ENCODE results near the gene ADCY1.
"Not testable (repeated sequence)": the region's sequence is repeated elsewhere in the genome, so short reads cannot be mapped to it uniquely, and the experiment has no call there.

Gene ADCY1

GRCh38 chr7:45573661-45574415 is at the start of gene ADCY1:
Gene ADCY1, plus strand, starts transcription at chr7:45574368. Its CDS starts 176 bp downstream, at chr7:45574544.
- in situ Hi-C loops (cut with HindIII; ENCODE audit: low pct_unique_long_range_greater_than_20kb, low sequenced_read_pairs) = no loop called here
- TF ChIP-seq JUND (IDR thresholded peaks at IDR 0.05; ENCODE audit: low read depth) = no peak
- peak; percentile 28 to 83 for DNase-seq (ENCODE audit: low read depth in 1 of 2, low spot score in 1 of 2)

- no peak for TF ChIP-seq JUND (IDR thresholded peaks at IDR 0.05; ENCODE audit: low read depth)
Observed at GRCh38 chr7:45524445-45524844, 49.7 kb upstream of the ADCY1 start.

GRCh38 chr7:45525057-45525456 is 49.1 kb upstream of the ADCY1 start:
- no peak for DNase-seq (ENCODE audit: low read depth in 1 of 2, low spot score in 1 of 2)
- in situ Hi-C loops (cut with HindIII; ENCODE audit: low pct_unique_long_range_greater_than_20kb, low sequenced_read_pairs) = no loop called here
- no peak for TF ChIP-seq JUND (IDR thresholded peaks at IDR 0.05; ENCODE audit: low read depth)

More at GRCh38 chr7:45524445-45524844, 49.7 kb upstream of the ADCY1 start:
- DNase-seq (ENCODE audit: low read depth in 1 of 2, low spot score in 1 of 2) = no peak
- in situ Hi-C loops (cut with HindIII; ENCODE audit: low pct_unique_long_range_greater_than_20kb, low sequenced_read_pairs) = no loop called here

GRCh38 chr7:45543473-45543872 is 30.7 kb upstream of the ADCY1 start:
- DNase-seq (ENCODE audit: low read depth in 1 of 2, low spot score in 1 of 2) = peak in 1 of 2 experiments; percentile 42
- in situ Hi-C loops (cut with HindIII; ENCODE audit: low pct_unique_long_range_greater_than_20kb, low sequenced_read_pairs) = no loop called here
- TF ChIP-seq JUND (IDR thresholded peaks at IDR 0.05; ENCODE audit: low read depth) = no peak

GRCh38 chr7:45545105-45545710 is 29.0 kb upstream of the ADCY1 start:
- in situ Hi-C loops (cut with HindIII; ENCODE audit: low pct_unique_long_range_greater_than_20kb, low sequenced_read_pairs) = not testable (repeated sequence)

GRCh38 chr7:45548917-45549316 is 25.3 kb upstream of the ADCY1 start:
- in situ Hi-C loops (cut with HindIII; ENCODE audit: low pct_unique_long_range_greater_than_20kb, low sequenced_read_pairs); DNase-seq (ENCODE audit: low read depth in 1 of 2, low spot score in 1 of 2): not testable (repeated sequence)

More at GRCh38 chr7:45545105-45545710, 29.0 kb upstream of the ADCY1 start:
- not testable (repeated sequence) for DNase-seq (ENCODE audit: low read depth in 1 of 2, low spot score in 1 of 2)

GRCh38 chr7:45563401-45563800 is 10.8 kb upstream of the ADCY1 start:
- no peak for DNase-seq (ENCODE audit: low read depth in 1 of 2, low spot score in 1 of 2)
- in situ Hi-C loops (cut with HindIII; ENCODE audit: low pct_unique_long_range_greater_than_20kb, low sequenced_read_pairs) = no loop called here
- TF ChIP-seq JUND (IDR thresholded peaks at IDR 0.05; ENCODE audit: low read depth) = no peak

GRCh38 chr7:45563941-45564461 is 10.2 kb upstream of the ADCY1 start:
- no peak for DNase-seq (ENCODE audit: low read depth in 1 of 2, low spot score in 1 of 2)
- in situ Hi-C loops (cut with HindIII; ENCODE audit: low pct_unique_long_range_greater_than_20kb, low sequenced_read_pairs) = no loop called here
- no peak for TF ChIP-seq JUND (IDR thresholded peaks at IDR 0.05; ENCODE audit: low read depth)

- in situ Hi-C loops (cut with HindIII; ENCODE audit: low pct_unique_long_range_greater_than_20kb, low sequenced_read_pairs) = no loop called here
- no peak for TF ChIP-seq JUND (IDR thresholded peaks at IDR 0.05; ENCODE audit: low read depth)
- no peak for DNase-seq (ENCODE audit: low read depth in 1 of 2, low spot score in 1 of 2)
Observed at GRCh38 chr7:45564485-45564884, 9.7 kb upstream of the ADCY1 start.

GRCh38 chr7:45564886-45565455 is 9.2 kb upstream of the ADCY1 start:
- in situ Hi-C loops (cut with HindIII; ENCODE audit: low pct_unique_long_range_greater_than_20kb, low sequenced_read_pairs) = no loop called here
- no peak for DNase-seq (ENCODE audit: low read depth in 1 of 2, low spot score in 1 of 2)
- no peak for TF ChIP-seq JUND (IDR thresholded peaks at IDR 0.05; ENCODE audit: low read depth)

GRCh38 chr7:45566386-45566785 is 7.8 kb upstream of the ADCY1 start:
- no peak for DNase-seq (ENCODE audit: low read depth in 1 of 2, low spot score in 1 of 2)
- TF ChIP-seq JUND (IDR thresholded peaks at IDR 0.05; ENCODE audit: low read depth) = no peak
- in situ Hi-C loops (cut with HindIII; ENCODE audit: low pct_unique_long_range_greater_than_20kb, low sequenced_read_pairs) = no loop called here

GRCh38 chr7:45566961-45567360 is 7.2 kb upstream of the ADCY1 start:
- DNase-seq (ENCODE audit: low read depth in 1 of 2, low spot score in 1 of 2) = no peak
- no peak for TF ChIP-seq JUND (IDR thresholded peaks at IDR 0.05; ENCODE audit: low read depth)
- in situ Hi-C loops (cut with HindIII; ENCODE audit: low pct_unique_long_range_greater_than_20kb, low sequenced_read_pairs) = no loop called here

GRCh38 chr7:45567713-45568112 is 6.5 kb upstream of the ADCY1 start:
- in situ Hi-C loops (cut with HindIII; ENCODE audit: low pct_unique_long_range_greater_than_20kb, low sequenced_read_pairs) = no loop called here
- TF ChIP-seq JUND (IDR thresholded peaks at IDR 0.05; ENCODE audit: low read depth) = no peak
- no peak for DNase-seq (ENCODE audit: low read depth in 1 of 2, low spot score in 1 of 2)
